CD8-positive, alpha-beta memory T cell (primary cell): Measurements from ENCODE around the gene TRAF2. TPM values are rescaled to one million over a fixed set of nuclear protein-coding genes. Genes with fewer than 3 reads are reported as not detected.

Experiments used
- CTCF ChIA-PET: fragments of 350-600 bp; sonication (Branson Sonifier 250); formaldehyde crosslinking; loops from one replicate; lab custom pipeline; 2021; ENCODE audit warnings: antibody characterized with exemption; lab: Charles Lee
- POLR2A ChIA-PET: fragments of 350-600 bp; sonication (Branson Sonifier 250); formaldehyde crosslinking; loops from one replicate; lab custom pipeline; 2021; ENCODE audit warnings: antibody characterized with exemption; lab: Charles Lee
- DNase-seq, 5 donors: peaks; one replicate each; pipeline versions ENCODE4 v3.0.0 to v3.0.0-alpha.2; 2020 to 2022; ENCODE audit warnings: mixed read lengths in 1 of 5
- H3K27ac ChIP-seq: one replicate; pipeline ENCODE4 v1.7.0; 2013; ENCODE audit warnings: low read depth, mild to moderate bottlenecking, low read length, moderate library complexity
- H3K27me3 ChIP-seq: 2 replicates; pipeline ENCODE4 v1.7.0; 2013; ENCODE audit warnings: low read length, mild to moderate bottlenecking; ENCODE audit not compliant: insufficient read depth, poor library complexity, severe bottlenecking
- H3K36me3 ChIP-seq: 2 replicates; pipeline ENCODE4 v1.7.0; 2013; ENCODE audit warnings: mild to moderate bottlenecking, low read length, moderate library complexity; ENCODE audit not compliant: insufficient read depth
- H3K4me1 ChIP-seq: 2 replicates; pipeline ENCODE4 v1.7.0; 2013; ENCODE audit warnings: mild to moderate bottlenecking, low read length, moderate library complexity; ENCODE audit not compliant: insufficient read depth
- H3K4me3 ChIP-seq: 2 replicates; pipeline ENCODE4 v1.7.0; 2013; ENCODE audit warnings: mild to moderate bottlenecking, low read length
- H3K9me3 ChIP-seq: 2 replicates; pipeline ENCODE4 v1.7.0; 2013; ENCODE audit warnings: mild to moderate bottlenecking, low read length
- H3K27ac Mint-ChIP-seq, 8 donors: one replicate each; pipeline ENCODE4 v1.8.0; 2020 to 2021; ENCODE audit warnings: mixed read lengths in 8 of 8, mild to moderate bottlenecking in 6 of 8, inconsistent platforms in 3 of 8, moderate library complexity in 3 of 8
- H3K27me3 Mint-ChIP-seq, 2 donors: one replicate each; pipeline ENCODE4 v1.8.0; 2020 to 2021; ENCODE audit warnings: mixed read lengths in 2 of 2, mild to moderate bottlenecking in 1 of 2, moderate library complexity in 1 of 2
- H3K36me3 Mint-ChIP-seq, 3 donors: one replicate each; pipeline ENCODE4 v1.8.0; 2020 to 2021; ENCODE audit warnings: mixed read lengths in 3 of 3, inconsistent platforms in 1 of 3, mild to moderate bottlenecking in 1 of 3
- H3K4me1 Mint-ChIP-seq, 3 donors: one replicate each; pipeline ENCODE4 v1.8.0; 2020 to 2021; ENCODE audit warnings: mixed read lengths in 3 of 3, inconsistent platforms in 1 of 3, mild to moderate bottlenecking in 1 of 3
- H3K4me3 Mint-ChIP-seq, 7 donors: one replicate each; pipeline ENCODE4 v1.8.0; 2020 to 2021; ENCODE audit warnings: mixed read lengths in 7 of 7, mild to moderate bottlenecking in 6 of 7, moderate library complexity in 4 of 7, inconsistent platforms in 2 of 7
- H3K9me3 Mint-ChIP-seq, 5 donors: one replicate each; pipeline ENCODE4 v1.8.0; 2020 to 2022; ENCODE audit warnings: mixed read lengths in 5 of 5, mild to moderate bottlenecking in 3 of 5, moderate library complexity in 2 of 5, inconsistent platforms in 1 of 5
- polyA plus RNA-seq: library from polyadenylated mRNA; unstranded; fragments of 300-500 nt; fragmentation: Illumina TruSeq; gene quantifications from one replicate; pipeline ENCODE4 v1.2.3, GENCODE V29; 2021
- total RNA-seq, 2 experiments: library from RNA; stranded (reverse); gene quantifications; one replicate each; pipeline ENCODE4 v1.2.3, GENCODE V29; 2021

The TRAF2 gene
- total and polyA plus RNA-seq, 3 experiments from 2014 or later = 23.1 to 60.5 (median 53.2) TPM

GRCh38 chr9:136854842-136855460 is 31.4 kb upstream of the TRAF2 start:
- H3K27ac Mint-ChIP-seq = no peak overlapping the region
- Histone ChIP-seq H3K4me3 (no peak overlapping the region), H3K9me3 (no peaks in the 10 kb centered on the region), H3K27me3 (no peaks in the 10 kb centered on the region), H3K36me3 (no peaks in the 10 kb centered on the region), H3K4me1 (peaks cover 6% of the 10 kb centered on the region), H3K27ac (no peak overlapping the region)
- H3K4me1 Mint-ChIP-seq = peaks cover 0 to 3% (median 0%) of the 10 kb centered on the region in 3 donors
- H3K4me3 Mint-ChIP-seq = no peak overlapping the region
- no peaks in the 10 kb centered on the region for H3K27me3 Mint-ChIP-seq
- CTCF ChIA-PET = no interaction called here
- peak in 1 of 5 donors; percentile 41 for DNase-seq
- H3K9me3 Mint-ChIP-seq = no peaks in the 10 kb centered on the region
- no peaks in the 10 kb centered on the region for H3K36me3 Mint-ChIP-seq
- POLR2A ChIA-PET = no interaction called here

GRCh38 chr9:136855461-136856078 is 30.7 kb upstream of the TRAF2 start:
- H3K27ac ChIP-seq = no peak overlapping the region
- Mint-ChIP-seq H3K27me3 (no peaks in the 10 kb centered on the region), H3K9me3 (no peaks in the 10 kb centered on the region), H3K4me3 (no peak overlapping the region), H3K4me1 (no peaks in the 10 kb centered on the region), H3K27ac (no peak overlapping the region), H3K36me3 (peaks cover 0 to 3% (median 0%) of the 10 kb centered on the region in 3 donors)
- no peak overlapping the region for H3K4me3 ChIP-seq
- ChIA-PET CTCF (no interaction called here), POLR2A (no interaction called here)
- H3K27me3 ChIP-seq = no peaks in the 10 kb centered on the region
- H3K36me3 ChIP-seq = no peaks in the 10 kb centered on the region
- no peaks in the 10 kb centered on the region for H3K4me1 ChIP-seq
- no peak for DNase-seq
- H3K9me3 ChIP-seq = no peaks in the 10 kb centered on the region

- ChIA-PET CTCF (interaction anchor here (1.8 kb wide), 1 partner anchor 173 kb away, joined by 5 read pairs; no protein-coding TSS in a partner anchor), POLR2A (no interaction called here)
- H3K27ac ChIP-seq = no peak overlapping the region
- H3K36me3 Mint-ChIP-seq = peaks cover 0 to 4% (median 0%) of the 10 kb centered on the region in 3 donors
- H3K27me3 Mint-ChIP-seq = no peaks in the 10 kb centered on the region
- H3K9me3 Mint-ChIP-seq = no peaks in the 10 kb centered on the region
- H3K4me1 Mint-ChIP-seq = no peaks in the 10 kb centered on the region
- H3K4me3 Mint-ChIP-seq = no peak overlapping the region
- no peaks in the 10 kb centered on the region for H3K36me3 ChIP-seq
- H3K27me3 ChIP-seq = no peaks in the 10 kb centered on the region
- no peak for DNase-seq
- H3K27ac Mint-ChIP-seq = peak overlapping the region in 1 of 8 donors; percentile 33
- H3K9me3 ChIP-seq = no peaks in the 10 kb centered on the region
- H3K4me1 ChIP-seq = no peaks in the 10 kb centered on the region
- H3K4me3 ChIP-seq = no peak overlapping the region
Observed at GRCh38 chr9:136856079-136856476, 30.2 kb upstream of the TRAF2 start.

- Mint-ChIP-seq H3K36me3 (peaks cover 0 to 8% (median 0%) of the 10 kb centered on the region in 3 donors), H3K9me3 (no peaks in the 10 kb centered on the region), H3K4me1 (no peaks in the 10 kb centered on the region), H3K27ac (peak overlapping the region in 2 of 8 donors; percentile 21 to 33), H3K27me3 (no peaks in the 10 kb centered on the region), H3K4me3 (no peak overlapping the region)
- peak in 1 of 5 donors; percentile 47 for DNase-seq
- POLR2A ChIA-PET = no interaction called here
- CTCF ChIA-PET = interaction anchor here (1.8 kb wide), 1 partner anchor 173 kb away, joined by 5 read pairs; no protein-coding TSS in a partner anchor
- H3K9me3 ChIP-seq = no peaks in the 10 kb centered on the region
- no peaks in the 10 kb centered on the region for H3K4me1 ChIP-seq
- H3K27me3 ChIP-seq = no peaks in the 10 kb centered on the region
- H3K4me3 ChIP-seq = no peak overlapping the region
- no peak overlapping the region for H3K27ac ChIP-seq
- no peaks in the 10 kb centered on the region for H3K36me3 ChIP-seq
Observed at GRCh38 chr9:136856541-136857141, 29.7 kb upstream of the TRAF2 start.

- Mint-ChIP-seq H3K27me3 (no peaks in the 10 kb centered on the region), H3K4me3 (no peak overlapping the region), H3K9me3 (no peaks in the 10 kb centered on the region), H3K4me1 (no peaks in the 10 kb centered on the region), H3K27ac (no peak overlapping the region), H3K36me3 (peaks cover 0 to 14% (median 0%) of the 10 kb centered on the region in 3 donors)
- Histone ChIP-seq H3K27me3 (no peaks in the 10 kb centered on the region), H3K36me3 (peaks cover under 1% of the 10 kb centered on the region), H3K9me3 (no peaks in the 10 kb centered on the region), H3K4me3 (no peak overlapping the region), H3K4me1 (no peaks in the 10 kb centered on the region), H3K27ac (no peak overlapping the region)
- DNase-seq = peak in 1 of 5 donors; percentile 45
- ChIA-PET CTCF (interaction anchor here (1.8 kb wide), 1 partner anchor 172 kb away, joined by 5 read pairs; no protein-coding TSS in a partner anchor), POLR2A (no interaction called here)
Observed at GRCh38 chr9:136857166-136857565, 29.1 kb upstream of the TRAF2 start.

- no peak overlapping the region for H3K27ac Mint-ChIP-seq
- H3K4me3 Mint-ChIP-seq = no peak overlapping the region
- H3K9me3 Mint-ChIP-seq = no peaks in the 10 kb centered on the region
Observed at GRCh38 chr9:136857581-136858412, 28.5 kb upstream of the TRAF2 start.

GRCh38 chr9:136858452-136858843 is 27.9 kb upstream of the TRAF2 start:
- DNase-seq = no peak
- peaks cover 0 to under 1% (median 0%) of the 10 kb centered on the region in 3 donors for H3K4me1 Mint-ChIP-seq
- H3K27ac Mint-ChIP-seq = no peak overlapping the region
- Histone ChIP-seq H3K27me3 (no peaks in the 10 kb centered on the region), H3K9me3 (no peaks in the 10 kb centered on the region), H3K27ac (no peak overlapping the region), H3K4me3 (no peak overlapping the region), H3K36me3 (peaks cover 14% of the 10 kb centered on the region), H3K4me1 (no peaks in the 10 kb centered on the region)
- CTCF ChIA-PET = no interaction called here
- H3K36me3 Mint-ChIP-seq = peaks cover 0 to 26% (median 0%) of the 10 kb centered on the region in 3 donors
- no peaks in the 10 kb centered on the region for H3K27me3 Mint-ChIP-seq
- POLR2A ChIA-PET = no interaction called here
- no peak overlapping the region for H3K4me3 Mint-ChIP-seq
- no peaks in the 10 kb centered on the region for H3K9me3 Mint-ChIP-seq

More at GRCh38 chr9:136857581-136858412, 28.5 kb upstream of the TRAF2 start:
- H3K4me1 ChIP-seq = no peaks in the 10 kb centered on the region
- ChIA-PET CTCF (interaction anchor here (1.8 kb wide), 1 partner anchor 172 kb away, joined by 5 read pairs; no protein-coding TSS in a partner anchor), POLR2A (no interaction called here)
- DNase-seq = no peak
- no peak overlapping the region for H3K4me3 ChIP-seq
- no peaks in the 10 kb centered on the region for H3K27me3 ChIP-seq
- H3K36me3 ChIP-seq = peaks cover 7% of the 10 kb centered on the region
- H3K27me3 Mint-ChIP-seq = no peaks in the 10 kb centered on the region
- H3K27ac ChIP-seq = no peak overlapping the region
- H3K4me1 Mint-ChIP-seq = no peaks in the 10 kb centered on the region
- H3K36me3 Mint-ChIP-seq = peaks cover 0 to 20% (median 0%) of the 10 kb centered on the region in 3 donors
- no peaks in the 10 kb centered on the region for H3K9me3 ChIP-seq
